K562 (cell line): ENCODE data around the gene LMTK2.

Experiments
- BACH1 ChIP-seq: fragments of 200-800 bp; sonication (Bioruptor generic); IDR thresholded peaks from 2 replicates; pipeline ENCODE4 v1.6.1; 2016; ENCODE audit warnings: missing genetic modification characterization, missing compliant biosample characterization
- CTCF ChIP-seq, 3 experiments: IDR thresholded peaks in 2 of 3; conservative IDR thresholded peaks in 1 of 3; 2 replicates each; pipeline ENCODE4 v1.5.1; 2011 to 2012; ENCODE audit warnings: low read length in 3 of 3, mild to moderate bottlenecking in 3 of 3, control low read depth in 2 of 3, improper control_type of control experiment in 1 of 3, inconsistent platforms in 1 of 3, low read depth in 1 of 3, mixed read lengths in 1 of 3, moderate library complexity in 1 of 3; ENCODE audit not compliant: insufficient read depth in 2 of 3
- E2F4 ChIP-seq: sonication (generic); formaldehyde crosslinking; IDR thresholded peaks from 2 replicates; pipeline ENCODE4 v1.8.0; 2022; ENCODE audit warnings: mild to moderate bottlenecking, low read depth, missing genetic modification reagents
- GATA2 ChIP-seq: sonication (generic); formaldehyde crosslinking; IDR thresholded peaks from 2 replicates; pipeline ENCODE4 v1.4.0; 2020; ENCODE audit warnings: mild to moderate bottlenecking, missing genetic modification reagents
- MAFK ChIP-seq: IDR thresholded peaks from 2 replicates; pipeline ENCODE4 v1.6.1; 2011; ENCODE audit warnings: low read length, improper control_type of control experiment
- NR1H2 ChIP-seq: sonication (generic); formaldehyde crosslinking; IDR thresholded peaks from 2 replicates; pipeline ENCODE4 v1.4.0; 2020; ENCODE audit warnings: mild to moderate bottlenecking, missing genetic modification reagents
- POLR2A ChIP-seq: fragments of 450-650 bp; conservative IDR thresholded peaks from 2 replicates; pipeline ENCODE4 v1.6.1; 2016
- PREB ChIP-seq: sonication (generic); formaldehyde crosslinking; IDR thresholded peaks from 2 replicates; pipeline ENCODE4 v1.8.1; 2023; ENCODE audit warnings: mild to moderate bottlenecking, missing genetic modification reagents
- SETDB1 ChIP-seq: IDR thresholded peaks from one replicate; pipeline ENCODE4 v1.6.1; 2012; ENCODE audit warnings: low read length, control low read depth, inconsistent platforms
- SNRNP70 ChIP-seq: fragments of 200-400 bp; formaldehyde crosslinking; optimal IDR thresholded peaks from 2 replicates; pipeline ENCODE3; 2017; ENCODE audit warnings: low read depth, low read length
- ZNF224 ChIP-seq: sonication (generic); formaldehyde crosslinking; IDR thresholded peaks from 2 replicates; pipeline ENCODE4 v1.8.0; 2022; ENCODE audit warnings: mild to moderate bottlenecking, missing genetic modification reagents

GRCh38 chr7:98102170-98102569 is 4.5 kb upstream of the LMTK2 start:
- no peak for TF ChIP-seq GATA2 (CRISPR knock-in tag)
- no peak for TF ChIP-seq BACH1
- no peak for TF ChIP-seq SETDB1
- no peak for TF ChIP-seq CTCF (IDR thresholded peaks at IDR 0.05 in 2 of 3, conservative IDR thresholded peaks at IDR 0.05 in 1 of 3; ENCODE audit: insufficient read depth in 2 of 3, low read depth in 1 of 3, low read length in 3 of 3)
- TF ChIP-seq SNRNP70: no peak
- no peak for TF ChIP-seq E2F4 (CRISPR knock-in tag)
- no peak for TF ChIP-seq POLR2A
- no peak for TF ChIP-seq PREB (CRISPR knock-in tag)
- TF ChIP-seq MAFK: no peak
- TF ChIP-seq ZNF224: no peak
- TF ChIP-seq NR1H2: no peak
